Heart left ventricle (tissue), 13 donors: ENCODE data around the gene ABCB10.

Experiments
- CTCF ChIP-seq, 12 donors: fragments of 200-600 bp; sonication (generic) in 4 of 12; IDR thresholded peaks; one replicate each; pipeline versions ENCODE4 v1.5.0 to v1.8.0; 2018 to 2022; ENCODE audit warnings: antibody characterized with exemption in 12 of 12, mild to moderate bottlenecking in 5 of 12
- POLR2A ChIP-seq, 2 donors: fragments of 450-650 bp; IDR thresholded peaks; one replicate each; pipeline ENCODE4 v1.6.1; 2017; ENCODE audit warnings: antibody characterized with exemption in 2 of 2, mild to moderate bottlenecking in 2 of 2, moderate library complexity in 2 of 2
- donor health status: ischemic (EF 13 %, LVEDD 7.1; RV severe dilation, severe dysfunction).
- donor health status: DM: no; HTN: yes; CAD: no.
- donor health status: DM: no; HTN: no; CAD: no.
- donor health status: ischemic (EF 25% LVEDD 6.9; RV normal size, moderate dysfunction).
- donor health status: ischemic (EF 25% LVEDD 5.7; RV mildly dilated, moderate dysfunction).
- donor health status: ischemic (EF 35%, LVEDD 5.7; RV mildly dilated, moderate dysfunction).
- donor health status: nonischemic (EF 11% LVEDD 7.7; RV severe dilation, severe dysfunction).
- donor health status: DM: yes; HTN: yes; CAD: no.
- donor health status: PGD.
- donor health status: ischemic (EF 29% LVEDD 5.4; RV normal size, mild dysfunction).
- donor health status: nonischemic (EF 23%, LVEDD 6.1; RV moderate dilation, normal function).

- TF ChIP-seq CTCF (IDR thresholded peaks at IDR 0.05): no peak
- no peak for TF ChIP-seq POLR2A (IDR thresholded peaks at IDR 0.05)
Measured at GRCh38 chr1:229600229-229600628, 41.7 kb upstream of the ABCB10 start.
